Activated CD8-positive, alpha-beta memory T cell treated with anti-CD3 and anti-CD28 coated beads for 1 hour (primary cell): ENCODE measurements around the gene CFAP92.

Source experiments
- DNase-seq, 2 donors: peaks; one replicate each; pipeline ENCODE4 v3.0.0-alpha.2; 2020; ENCODE audit warnings: low read depth in 1 of 2; ENCODE audit errors: extremely low read depth in 1 of 2

The CFAP92 gene

GRCh38 chr3:128993461-128994172 is at the start of gene CFAP92:
Gene CFAP92 (minus strand): TSS chr3:128994076. CDS start chr3:128993304, 772 bp downstream.
- peak; percentile 73 to 84 for DNase-seq

- DNase-seq = no peak
Observed at GRCh38 chr3:129040579-129041300, 46.9 kb upstream of the CFAP92 start.

DNA sequence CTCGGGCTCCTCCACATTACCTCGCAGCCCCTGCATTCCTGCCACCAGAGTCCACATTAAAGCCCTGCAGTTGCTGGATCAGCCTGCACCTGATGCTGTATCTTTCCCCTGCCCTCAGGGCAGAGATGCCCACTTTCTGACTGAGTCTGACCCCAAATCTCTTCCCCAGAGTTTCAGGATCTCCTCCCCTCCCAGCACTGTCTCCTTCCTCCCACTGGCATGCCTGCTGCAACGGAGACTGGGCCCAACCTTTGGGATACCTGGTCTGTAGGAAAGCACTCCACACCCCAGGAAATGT is 46.1 kb upstream of the CFAP92 start:
- DNase-seq = no peak

DNA sequence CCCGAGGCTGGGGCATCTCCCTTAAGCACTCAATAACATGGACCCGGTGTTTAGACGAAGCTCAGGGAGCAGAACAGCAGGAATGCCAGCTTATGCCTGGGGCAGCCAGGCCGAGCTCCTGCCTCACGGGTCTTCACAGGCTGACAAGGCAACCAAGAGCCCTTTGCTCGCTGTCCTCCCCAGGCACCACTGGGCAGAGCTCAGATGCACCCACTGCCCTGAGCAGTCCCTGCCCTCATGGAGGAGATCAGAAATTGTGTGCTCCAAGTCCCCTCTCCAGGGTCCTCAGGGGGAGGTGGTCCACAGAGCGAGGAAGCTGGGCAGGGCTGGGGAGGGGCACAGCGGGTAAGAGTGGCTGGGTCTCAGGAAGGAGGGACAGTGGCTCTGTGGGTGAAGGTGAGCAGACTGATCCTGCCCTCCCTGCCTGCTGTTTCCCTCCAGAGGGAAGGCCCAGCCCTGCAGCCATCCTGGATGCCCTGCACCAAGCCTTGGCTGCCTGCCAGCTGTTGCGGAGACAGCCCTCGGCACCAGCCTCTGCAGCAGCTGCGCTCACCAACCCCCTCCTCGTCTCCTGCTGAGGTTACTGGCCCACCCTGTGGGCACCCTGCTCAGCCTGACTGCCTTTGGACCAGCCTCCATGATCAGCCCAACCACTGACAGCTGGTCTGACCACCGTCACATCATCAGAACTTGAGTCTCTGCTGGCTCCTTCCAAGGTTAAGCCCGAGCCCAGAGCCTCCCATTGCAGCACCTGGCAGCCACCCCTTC is 45.6 kb upstream of the CFAP92 start:
- DNase-seq = no peak

GRCh38 chr3:129038121-129038855 is 44.4 kb upstream of the CFAP92 start:
- no peak for DNase-seq

DNA sequence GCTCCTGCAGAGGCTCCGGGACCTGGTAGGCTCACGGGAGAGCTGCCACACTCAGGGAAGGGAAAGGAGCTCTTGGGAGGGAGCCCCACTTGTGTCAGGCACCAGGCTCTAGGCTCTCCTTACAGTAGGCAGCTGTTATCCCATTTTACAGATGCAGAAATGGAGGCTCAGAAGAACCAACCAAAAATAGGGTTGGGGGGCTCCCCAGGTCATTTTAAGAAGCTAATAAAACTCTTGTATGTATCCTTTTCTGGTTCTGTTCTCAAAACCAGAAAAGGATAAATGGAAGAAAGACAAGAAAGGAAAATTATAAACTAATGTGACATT is 43.2 kb upstream of the CFAP92 start:
- no peak for DNase-seq

- no peak for DNase-seq
Observed at GRCh38 chr3:129036222-129037092, 42.6 kb upstream of the CFAP92 start.

GRCh38 chr3:129035360-129036221 is 41.7 kb upstream of the CFAP92 start:
- DNase-seq = no peak

- DNase-seq = no peak
Observed at GRCh38 chr3:129034642-129035041, 40.8 kb upstream of the CFAP92 start.

DNA sequence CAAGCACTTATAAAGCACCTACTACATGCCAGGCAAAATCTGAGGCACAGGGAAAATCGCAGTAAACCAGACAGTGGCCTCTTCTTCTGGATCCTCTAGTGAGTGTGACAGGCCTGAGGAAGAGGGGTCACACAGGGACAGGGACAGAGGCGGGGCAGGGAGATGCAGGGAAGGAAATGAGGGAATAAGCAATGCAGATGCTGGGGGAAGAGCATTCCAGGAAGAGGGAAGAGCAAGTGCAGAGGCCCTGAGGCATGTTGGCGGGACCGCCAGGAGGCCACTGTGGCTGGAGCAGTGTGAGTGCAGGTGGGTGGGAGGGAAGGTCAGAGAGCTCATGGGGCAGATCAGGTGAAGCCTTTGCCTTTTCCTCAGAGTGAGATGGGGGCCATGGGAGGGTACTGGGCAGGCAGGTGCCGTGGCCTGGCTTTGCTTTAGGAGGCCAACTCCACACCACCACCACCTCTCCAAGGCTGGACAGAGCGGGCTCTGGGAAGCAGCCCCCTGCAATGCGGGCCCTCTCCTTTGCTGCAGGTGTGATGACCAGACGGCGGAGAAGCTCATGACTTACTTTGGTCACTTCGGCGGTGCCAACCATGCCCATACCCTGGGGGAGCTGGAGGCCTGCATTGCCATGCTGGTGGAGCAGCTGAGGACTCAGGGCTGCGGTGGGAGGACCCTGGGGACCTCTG is 39.9 kb upstream of the CFAP92 start:
- DNase-seq = no peak

DNA sequence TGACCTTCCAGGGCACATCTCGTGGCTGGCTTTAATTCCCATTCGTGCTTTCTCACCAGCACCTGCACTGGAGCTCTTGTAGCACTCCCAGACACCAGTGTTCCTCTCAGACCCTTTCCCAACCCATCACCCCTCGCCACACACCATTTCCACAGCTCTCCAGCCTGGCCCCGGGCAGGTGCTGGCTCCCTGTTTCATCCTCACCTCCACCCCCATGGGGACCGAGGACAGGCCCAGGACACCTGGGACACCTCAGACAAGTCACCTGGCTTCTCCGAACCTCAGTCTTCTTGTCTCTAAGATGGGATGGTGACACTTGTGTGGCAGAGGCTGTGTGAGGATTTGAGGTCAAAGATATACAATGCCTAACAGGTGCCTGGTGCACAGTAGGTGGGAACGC is 39.3 kb upstream of the CFAP92 start:
- DNase-seq = no peak

DNA sequence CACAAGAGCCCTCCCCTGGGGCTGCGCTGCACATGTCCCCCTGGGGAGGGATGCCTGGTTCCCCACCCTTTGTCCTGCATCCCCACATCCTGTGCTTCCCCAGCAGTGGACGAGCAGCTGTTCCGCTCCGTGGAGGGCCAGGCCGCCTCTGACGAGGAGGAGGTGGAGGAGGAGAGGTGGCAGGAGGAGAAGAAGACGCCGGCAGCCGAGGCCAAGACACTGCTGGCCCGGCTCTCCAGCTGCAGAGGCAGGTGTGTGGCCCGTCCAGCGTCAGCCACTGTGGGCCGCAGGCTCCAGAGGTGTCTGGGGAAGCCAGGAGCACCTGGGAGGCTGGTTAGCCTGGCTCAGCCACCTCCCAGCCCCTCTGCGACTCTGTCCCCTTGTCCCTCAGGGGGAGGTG is 38.8 kb upstream of the CFAP92 start:
- no peak for DNase-seq

DNA sequence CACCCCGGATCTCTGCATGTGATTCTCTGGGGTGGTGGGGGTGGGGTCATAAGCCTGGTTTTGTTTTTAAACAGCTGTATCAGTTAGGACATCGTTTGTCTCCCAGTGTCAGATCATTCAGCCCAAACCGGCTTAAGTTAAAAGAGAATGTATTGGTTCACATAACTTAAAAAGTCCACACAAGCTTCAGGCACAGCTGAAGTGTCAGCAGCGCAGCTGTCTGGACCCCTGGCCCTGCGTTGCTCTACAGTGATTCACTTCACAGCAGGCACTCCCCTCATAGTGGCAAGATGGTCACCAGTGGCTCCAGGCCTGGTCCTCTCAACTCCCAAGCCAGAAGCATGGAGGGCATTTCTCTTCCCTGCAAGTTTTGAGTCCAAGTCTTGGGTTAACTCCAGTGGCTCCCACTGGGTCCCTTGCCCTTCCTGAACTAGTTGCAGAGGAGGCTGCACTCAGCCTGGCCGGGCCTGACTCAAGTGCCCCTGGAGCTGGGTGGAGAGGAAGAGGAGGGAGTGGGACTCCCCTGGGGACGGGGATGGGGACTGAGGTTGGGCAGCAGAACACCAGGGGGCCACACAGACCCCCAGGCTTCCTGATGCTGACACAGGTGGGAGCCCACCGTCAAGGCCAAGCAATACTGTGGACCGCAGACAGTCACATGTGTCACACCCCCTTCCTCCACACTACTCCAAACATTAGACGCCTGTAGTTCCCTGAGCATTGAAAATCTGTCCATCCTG is 37.8 kb upstream of the CFAP92 start:
- no peak for DNase-seq

GRCh38 chr3:129030611-129031010 is 36.7 kb upstream of the CFAP92 start:
- DNase-seq = no peak

- DNase-seq = no peak
Observed at GRCh38 chr3:129028866-129029265, 35.0 kb upstream of the CFAP92 start.

DNA sequence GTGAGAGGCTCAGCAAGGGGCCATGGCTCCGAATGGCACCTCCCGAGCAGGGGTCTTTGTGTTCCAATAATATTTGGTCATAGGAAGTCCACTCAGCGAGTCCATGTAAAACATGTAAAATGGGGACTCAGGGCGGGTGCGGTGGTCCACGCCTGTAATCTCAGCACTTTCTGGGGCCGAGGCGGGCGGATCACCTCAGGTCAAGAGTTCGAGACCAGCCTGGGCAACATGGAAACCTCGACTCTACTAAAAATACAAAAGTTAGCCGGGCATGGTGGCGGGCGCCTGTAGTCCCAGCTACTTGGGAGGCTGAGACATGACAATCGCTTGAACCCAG is 33.6 kb upstream of the CFAP92 start:
- no peak for DNase-seq

GRCh38 chr3:129026728-129027543 is 33.1 kb upstream of the CFAP92 start:
- DNase-seq = peak; percentile 77 to 84
